K562 (cell line): Measurements from ENCODE around the gene MOB3B. TPM values are rescaled to one million over a fixed set of nuclear protein-coding genes. Genes with fewer than 3 reads are reported as not detected.

Source experiments
- BRCA1 ChIP-seq, 2 experiments: fragments of 450-650 bp in 1 of 2; sonication (generic) in 1 of 2; formaldehyde crosslinking in 1 of 2; IDR thresholded peaks; 2 replicates each; pipeline versions ENCODE4 v1.5.0 to v1.6.1; 2017 to 2020; ENCODE audit warnings: mild to moderate bottlenecking in 1 of 2, missing genetic modification reagents in 1 of 2
- BRD9 ChIP-seq: fragments of 450-650 bp; IDR thresholded peaks from 2 replicates; pipeline ENCODE4 v1.6.1; 2018; ENCODE audit warnings: low read depth; ENCODE audit not compliant: partially characterized antibody
- HMGN3 ChIP-seq: IDR thresholded peaks from 2 replicates; pipeline ENCODE4 v1.6.1; 2011; ENCODE audit warnings: borderline replicate concordance, low read depth, mild to moderate bottlenecking, mixed read lengths, low read length; ENCODE audit not compliant: insufficient read length; ENCODE audit errors: extremely low read depth
- NR2C1 ChIP-seq, 2 experiments: fragments of 450-650 bp; IDR thresholded peaks; 2 replicates each; pipeline ENCODE4 v1.6.1; 2017; ENCODE audit warnings: mild to moderate bottlenecking in 2 of 2, antibody characterized with exemption in 1 of 2, inconsistent platforms in 1 of 2, missing compliant biosample characterization in 1 of 2, missing genetic modification characterization in 1 of 2
- POLR2A ChIP-seq: fragments of 450-650 bp; conservative IDR thresholded peaks from 2 replicates; pipeline ENCODE4 v1.6.1; 2016
- SMARCA5 ChIP-seq: fragments of 450-650 bp; IDR thresholded peaks from 2 replicates; pipeline ENCODE4 v1.6.1; 2016
- SNRNP70 ChIP-seq: fragments of 200-400 bp; formaldehyde crosslinking; optimal IDR thresholded peaks from 2 replicates; pipeline ENCODE3; 2017; ENCODE audit warnings: low read depth, low read length
- ZBTB11 ChIP-seq, 3 experiments: fragments of 200-800 bp in 1 of 3; fragments of 250-450 bp in 1 of 3; fragments of 450-650 bp in 1 of 3; sonication (Bioruptor Pico) in 1 of 3; sonication (Bioruptor generic) in 1 of 3; formaldehyde crosslinking in 1 of 3; IDR thresholded peaks; 2 replicates each; pipeline versions ENCODE4 v1.6.1 to v1.8.0; 2016 to 2022; ENCODE audit warnings: mild to moderate bottlenecking in 2 of 3, missing genetic modification characterization in 2 of 3, missing compliant biosample characterization in 1 of 3, moderate library complexity in 1 of 3
- ZNF384 ChIP-seq: IDR thresholded peaks from 2 replicates; pipeline ENCODE4 v1.6.1; 2012; ENCODE audit warnings: low read depth, low read length, improper control_type of control experiment
- ZNF592 ChIP-seq: fragments of 450-650 bp; IDR thresholded peaks from 2 replicates; pipeline ENCODE4 v1.6.1; 2017; ENCODE audit warnings: antibody characterized with exemption, mild to moderate bottlenecking
- polyA plus RNA-seq, 8 experiments: library from polyadenylated mRNA; depleted of rRNA in 4 of 8; stranded (reverse) in 5 of 8; unstranded in 3 of 8; fragments of >200 nt; fragmentation: Nextera tagmentation in 2 of 8; fragmentation: Illumina TruSeq in 1 of 8; extraction: Ambion mirVana in 2 of 8; extraction: Trizol in 1 of 8; gene quantifications; 2 replicates each; pipeline versions ENCODE4 v1.2.1 to v1.2.3, GENCODE V29; 2011 to 2014; ENCODE audit warnings: inconsistent platforms in 1 of 8, missing spikeins in 1 of 8
- total RNA-seq, 7 experiments: library from RNA; depleted of rRNA in 6 of 7; stranded (reverse); fragments of >200 nt in 6 of 7; fragmentation: Illumina TruSeq in 2 of 7; extraction: Trizol in 2 of 7; gene quantifications; 2 replicates each; pipeline versions ENCODE4 v1.2.1 to v1.2.3, GENCODE V29; 2011 to 2021; ENCODE audit warnings: low replicate concordance in 1 of 7

The MOB3B gene
- total and polyA plus RNA-seq, 9 of the 15 experiments (the other 6 are each of a cell fraction or from before 2014, with no cell fraction given), result 3.6 to 12.8 (median 7.2) TPM

- TF ChIP-seq ZBTB11 (CRISPR knock-in tag; IDR thresholded peaks at IDR 0.05), result no peak
- TF ChIP-seq NR2C1 (IDR thresholded peaks at IDR 0.05), result no peak
- no peak for TF ChIP-seq NR2C1 (tag; IDR thresholded peaks at IDR 0.05)
- no peak for TF ChIP-seq ZNF592
- no peak for TF ChIP-seq ZNF384
- no peak for TF ChIP-seq SNRNP70
- no peak for TF ChIP-seq HMGN3
- no peak for TF ChIP-seq POLR2A
- no peak for TF ChIP-seq SMARCA5
- TF ChIP-seq BRD9, result no peak
- no peak for TF ChIP-seq BRCA1 (IDR thresholded peaks at IDR 0.05)
- no peak for TF ChIP-seq BRCA1 (CRISPR knock-in tag; IDR thresholded peaks at IDR 0.05)
Observed at GRCh38 chr9:27377811-27378456, 151.7 kb downstream of the MOB3B start (continued).
